Cardiac fibroblast (primary cell): ENCODE results near the gene TOP2B.
A peak's percentile ranks its signal among the peaks of the same experiment; 100 is the strongest.

Experiments used
- DNase-seq, 2 donors: peaks; one replicate each; pipeline versions ENCODE4 v3.0.0 to v3.0.0-alpha.2; 2010; ENCODE audit warnings: low read depth in 2 of 2
- H3K4me3 ChIP-seq, 2 donors: replicated peaks in 1 of 2; 1 replicate in 1 of 2; 2 replicates in 1 of 2; pipeline ENCODE4 v1.5.1; 2011; ENCODE audit warnings: low read depth in 2 of 2, low read length in 2 of 2, mild to moderate bottlenecking in 2 of 2, moderate library complexity in 1 of 2
- TF ChIP-seq, protein P1 (sequence below): IDR thresholded peaks from one replicate; pipeline ENCODE4 v1.5.1; 2011; ENCODE audit warnings: low read depth, mild to moderate bottlenecking, low read length, inconsistent platforms

TOP2B gene

DNA sequence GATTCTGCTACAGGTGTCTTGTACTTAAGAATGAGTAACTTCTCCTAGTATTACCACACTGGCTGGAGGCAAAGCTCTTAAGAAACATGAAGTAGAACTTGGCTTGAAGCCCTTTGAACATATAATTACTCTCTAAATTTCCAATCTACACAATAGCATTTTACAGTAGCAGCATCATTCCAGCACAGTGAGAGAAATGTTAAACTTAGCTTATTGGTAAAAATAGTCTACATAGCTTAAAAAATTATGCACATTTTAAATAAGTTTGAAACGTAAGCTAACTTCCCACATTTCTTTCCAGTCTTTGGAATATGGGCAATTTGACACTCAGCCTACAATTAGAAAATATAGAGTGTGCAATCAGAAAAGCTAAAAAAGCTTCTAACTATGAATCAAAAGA lies 32.8 kb upstream of the TOP2B start:
- DNase-seq: peak in 1 of 2 donors; percentile 2
- TF ChIP-seq, protein P1, sequence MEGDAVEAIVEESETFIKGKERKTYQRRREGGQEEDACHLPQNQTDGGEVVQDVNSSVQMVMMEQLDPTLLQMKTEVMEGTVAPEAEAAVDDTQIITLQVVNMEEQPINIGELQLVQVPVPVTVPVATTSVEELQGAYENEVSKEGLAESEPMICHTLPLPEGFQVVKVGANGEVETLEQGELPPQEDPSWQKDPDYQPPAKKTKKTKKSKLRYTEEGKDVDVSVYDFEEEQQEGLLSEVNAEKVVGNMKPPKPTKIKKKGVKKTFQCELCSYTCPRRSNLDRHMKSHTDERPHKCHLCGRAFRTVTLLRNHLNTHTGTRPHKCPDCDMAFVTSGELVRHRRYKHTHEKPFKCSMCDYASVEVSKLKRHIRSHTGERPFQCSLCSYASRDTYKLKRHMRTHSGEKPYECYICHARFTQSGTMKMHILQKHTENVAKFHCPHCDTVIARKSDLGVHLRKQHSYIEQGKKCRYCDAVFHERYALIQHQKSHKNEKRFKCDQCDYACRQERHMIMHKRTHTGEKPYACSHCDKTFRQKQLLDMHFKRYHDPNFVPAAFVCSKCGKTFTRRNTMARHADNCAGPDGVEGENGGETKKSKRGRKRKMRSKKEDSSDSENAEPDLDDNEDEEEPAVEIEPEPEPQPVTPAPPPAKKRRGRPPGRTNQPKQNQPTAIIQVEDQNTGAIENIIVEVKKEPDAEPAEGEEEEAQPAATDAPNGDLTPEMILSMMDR: no peak
- no peak overlapping the region for H3K4me3 ChIP-seq

DNA sequence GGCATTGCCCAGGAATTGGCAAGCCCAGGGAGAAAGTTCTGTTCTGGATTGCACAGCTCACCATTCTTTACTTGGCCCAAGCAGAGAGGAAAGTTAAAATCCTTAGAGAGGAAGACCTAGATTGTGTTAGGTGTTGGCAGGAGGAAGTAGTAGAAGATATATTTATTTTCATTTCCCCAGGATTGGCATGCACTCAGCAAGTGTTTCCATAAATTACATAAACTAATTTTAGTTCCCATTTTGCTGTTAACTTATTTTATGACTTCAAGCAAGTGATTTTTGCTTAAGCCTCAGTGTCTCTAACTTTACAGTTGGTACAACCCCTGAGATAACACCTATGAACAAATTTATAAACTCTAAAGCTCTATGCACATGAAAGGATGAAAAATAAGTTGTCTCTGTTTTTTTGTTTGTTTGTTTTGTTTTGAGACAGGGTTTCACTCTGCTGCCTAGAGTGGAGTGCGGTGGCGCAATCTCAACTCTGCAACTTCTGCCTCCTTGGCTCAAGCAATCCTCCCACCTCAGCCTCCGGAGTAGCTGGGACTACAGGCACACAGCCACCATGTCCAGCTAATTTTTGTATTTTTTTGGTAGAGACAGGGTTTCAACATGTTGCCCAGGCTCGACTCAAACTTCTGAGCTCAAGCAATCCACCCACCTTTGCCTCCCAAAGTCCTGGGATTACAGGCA lies 31.2 kb upstream of the TOP2B start:
- no peak for DNase-seq
- no peak overlapping the region for H3K4me3 ChIP-seq
- TF ChIP-seq, protein P1: no peak

DNA sequence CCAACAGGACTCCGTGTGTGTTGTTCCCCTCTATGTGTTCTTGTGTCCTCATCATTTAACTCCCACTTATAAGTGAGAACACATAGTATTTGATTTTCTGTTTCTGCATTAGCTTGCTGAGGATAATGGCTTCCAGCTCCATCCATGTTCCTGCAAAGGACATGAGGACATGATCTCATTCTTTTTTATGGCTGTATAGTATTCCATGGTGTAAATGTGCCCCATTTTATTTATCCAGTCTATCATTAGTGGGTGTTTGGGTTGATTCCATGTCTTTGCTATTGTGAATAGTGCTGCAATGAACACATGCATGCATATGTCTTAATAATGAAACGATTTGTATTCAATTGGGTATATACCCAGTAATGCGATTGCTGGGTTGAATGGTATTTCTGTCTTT lies 28.5 kb upstream of the TOP2B start:
- DNase-seq: no peak
- H3K4me3 ChIP-seq: no peak overlapping the region
- TF ChIP-seq, protein P1: no peak

DNA sequence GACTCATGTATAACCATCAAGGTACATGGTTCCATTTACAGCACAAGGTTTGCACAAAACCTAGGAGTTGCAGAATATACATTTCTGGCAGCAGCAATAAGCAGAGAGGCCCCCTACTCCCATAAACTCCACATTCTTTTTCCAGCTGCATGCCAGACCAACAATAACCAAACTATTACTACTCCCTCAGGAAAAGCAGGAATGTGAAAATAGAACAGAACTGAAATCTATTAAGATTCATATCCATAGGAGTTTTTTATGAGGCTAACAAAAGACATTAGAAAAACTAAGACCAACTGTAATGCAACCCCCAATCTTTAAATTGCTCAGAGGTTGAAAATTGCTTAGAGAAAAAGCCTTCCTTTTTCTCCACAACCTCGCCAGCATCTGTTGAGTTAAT lies 27.6 kb upstream of the TOP2B start:
- no peak for DNase-seq
- H3K4me3 ChIP-seq: no peak overlapping the region
- TF ChIP-seq, protein P1: no peak

DNA sequence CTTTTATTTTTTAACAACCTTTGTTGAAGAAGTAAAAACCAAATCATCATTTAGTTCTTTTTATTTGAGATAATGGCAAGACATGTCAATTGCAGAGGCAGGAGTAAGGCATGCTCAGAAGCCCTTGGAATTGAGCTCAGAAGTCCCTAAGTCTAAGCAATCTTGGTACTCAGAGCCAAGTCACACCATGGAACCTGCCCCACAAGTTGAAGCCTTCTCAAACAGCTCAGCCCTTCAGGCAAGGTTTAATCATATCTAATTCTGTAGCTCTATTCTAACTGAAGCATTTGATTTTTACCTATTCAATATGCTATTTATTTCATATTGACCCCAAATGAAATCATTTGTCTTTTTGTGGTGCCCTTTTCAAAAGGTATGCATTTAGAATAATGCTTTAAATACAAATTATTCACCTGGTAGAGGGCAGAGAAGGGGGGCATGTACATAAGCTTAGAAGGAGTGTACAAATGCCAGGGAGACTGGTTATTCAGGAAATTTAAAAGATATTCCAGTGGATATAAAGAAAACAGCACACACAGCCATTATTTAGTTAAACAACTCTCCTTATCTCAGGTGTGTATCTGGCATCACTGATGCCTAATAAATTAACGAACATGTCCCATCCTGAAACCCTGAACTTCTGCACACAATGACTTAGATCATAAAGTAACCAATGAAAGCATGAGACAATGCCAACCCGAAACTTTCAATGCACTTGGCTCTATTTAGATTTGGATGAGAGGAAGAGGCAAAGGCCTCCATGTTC lies 26.2 kb upstream of the TOP2B start:
- TF ChIP-seq, protein P1: no peak
- DNase-seq: no peak
- no peak overlapping the region for H3K4me3 ChIP-seq

DNA sequence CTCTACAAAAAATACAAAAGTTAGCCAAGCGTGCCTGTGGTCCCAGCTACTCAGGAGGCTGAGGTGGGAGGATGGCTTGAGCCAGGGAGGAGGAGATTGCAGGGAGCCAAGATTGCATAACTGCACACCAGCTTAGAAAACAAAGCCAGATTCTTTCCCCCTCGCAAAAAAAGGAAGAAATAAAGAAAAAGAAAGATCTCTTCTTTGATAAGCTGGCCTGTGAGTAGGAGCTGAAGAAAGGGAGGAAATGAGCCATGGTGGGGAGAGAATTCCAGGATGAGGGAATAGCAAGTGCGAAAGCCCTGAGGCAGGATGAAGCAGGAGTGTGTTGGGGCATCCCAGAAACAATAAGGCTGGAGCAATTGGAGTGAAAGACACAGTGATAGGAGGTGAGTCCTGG lies 24.5 kb upstream of the TOP2B start:
- DNase-seq: peak; percentile 2 to 34
- H3K4me3 ChIP-seq: no peak overlapping the region
- TF ChIP-seq, protein P1: no peak
